DND-41 (cell line): ENCODE measurements around the gene TRPV6.

Experiments
- ATAC-seq: fragments of 200-7000 bp; cut with Tn5 transposase; 3 replicates; pipeline ENCODE4 v1.9.1; 2021; ENCODE audit warnings: low read depth; ENCODE audit not compliant: insufficient read depth
- DNase-seq: peaks from one replicate; pipeline ENCODE4 v3.0.0-alpha.2; 2020
- H2AFZ ChIP-seq: 2 replicates; pipeline ENCODE4 v1.6.0; 2012; ENCODE audit warnings: low read depth, low read length
- H3K27ac ChIP-seq: 2 replicates; pipeline ENCODE4 v1.5.1; 2012; ENCODE audit warnings: low read length, inconsistent platforms
- H3K27me3 ChIP-seq: fragments of 200-600 bp; sonication (generic); 2 replicates; pipeline ENCODE4 v1.6.0; 2012; ENCODE audit warnings: low read length, mild to moderate bottlenecking, inconsistent platforms; ENCODE audit not compliant: insufficient read depth, poor library complexity
- H3K36me3 ChIP-seq: 2 replicates; pipeline ENCODE4 v1.5.1; 2012; ENCODE audit warnings: low read length, inconsistent platforms; ENCODE audit not compliant: insufficient read depth
- H3K4me1 ChIP-seq: 2 replicates; pipeline ENCODE4 v1.5.1; 2012; ENCODE audit warnings: mild to moderate bottlenecking, low read length; ENCODE audit not compliant: insufficient read depth
- H3K4me2 ChIP-seq: 2 replicates; pipeline ENCODE4 v1.6.0; 2012; ENCODE audit warnings: mild to moderate bottlenecking, moderate library complexity, low read length, inconsistent platforms; ENCODE audit not compliant: insufficient read depth
- H3K4me3 ChIP-seq, 2 experiments: fragments of 200-600 bp in 1 of 2; shearing (Covaris generic) in 1 of 2; 2 replicates each; pipeline ENCODE4 v1.5.1; 2012 to 2016; ENCODE audit warnings: inconsistent platforms in 2 of 2, low read length in 2 of 2, mild to moderate bottlenecking in 2 of 2, low read depth in 1 of 2, moderate library complexity in 1 of 2
- H3K79me2 ChIP-seq: 2 replicates; pipeline ENCODE4 v1.6.0; 2012; ENCODE audit warnings: low read length, inconsistent platforms; ENCODE audit not compliant: insufficient read depth
- H3K9ac ChIP-seq: 2 replicates; pipeline ENCODE4 v1.6.0; 2012; ENCODE audit warnings: low read depth, mild to moderate bottlenecking, inconsistent platforms, low read length, moderate library complexity
- H3K9me3 ChIP-seq: 2 replicates; pipeline ENCODE4 v1.5.1; 2012; ENCODE audit warnings: low read length, moderate library complexity, mild to moderate bottlenecking, inconsistent platforms; ENCODE audit not compliant: insufficient read depth, severe bottlenecking
- H4K20me1 ChIP-seq: 2 replicates; pipeline ENCODE4 v1.6.0; 2012; ENCODE audit warnings: low read length; ENCODE audit not compliant: insufficient read depth
- CTCF ChIP-seq: IDR thresholded peaks from 2 replicates; pipeline ENCODE4 v1.5.1; 2012; ENCODE audit warnings: borderline replicate concordance, low read length, moderate library complexity, mild to moderate bottlenecking; ENCODE audit not compliant: poor library complexity, severe bottlenecking; ENCODE audit errors: extremely low read depth
- EZH2 ChIP-seq: IDR thresholded peaks from 3 replicates; pipeline ENCODE4 v1.6.1; 2012; ENCODE audit warnings: borderline replicate concordance, low read depth, mild to moderate bottlenecking, moderate library complexity, low read length, inconsistent platforms; ENCODE audit not compliant: severe bottlenecking

Gene TRPV6

GRCh38 chr7:142873281-142873784, 12.2 kb downstream of the TRPV6 start:
- Histone ChIP-seq H3K4me2 (no peak overlapping the region), H4K20me1 (no peaks in the 10 kb centered on the region), H3K9ac (no peak overlapping the region), H3K9me3 (no peaks in the 10 kb centered on the region), H3K27me3 (no peaks in the 10 kb centered on the region), H3K36me3 (peaks cover 54% of the 10 kb centered on the region), H3K4me3 (no peak overlapping the region), H3K27ac (no peak overlapping the region), H3K4me1 (no peaks in the 10 kb centered on the region), H3K79me2 (no peaks in the 10 kb centered on the region), H2AFZ (no peak overlapping the region)
- DNase-seq (peak; percentile 54), ATAC-seq (peak; percentile 52)
- TF ChIP-seq EZH2: no peak
- TF ChIP-seq CTCF: peak; percentile 74

GRCh38 chr7:142872106-142872675, 13.4 kb downstream of the TRPV6 start:
- TF ChIP-seq CTCF: no peak
- ATAC-seq (no peak), DNase-seq (no peak)
- Histone ChIP-seq H3K27me3 (no peaks in the 10 kb centered on the region), H3K4me3 (no peak overlapping the region), H3K27ac (no peak overlapping the region), H3K4me2 (no peak overlapping the region), H3K36me3 (peaks cover 65% of the 10 kb centered on the region), H3K79me2 (no peaks in the 10 kb centered on the region), H2AFZ (no peak overlapping the region), H3K9me3 (no peaks in the 10 kb centered on the region), H4K20me1 (no peaks in the 10 kb centered on the region), H3K9ac (no peak overlapping the region), H3K4me1 (no peaks in the 10 kb centered on the region)

- TF ChIP-seq CTCF: no peak
- TF ChIP-seq EZH2: no peak
- no peak overlapping the region for H2AFZ ChIP-seq
- no peaks in the 10 kb centered on the region for H3K79me2 ChIP-seq
- H3K4me1 ChIP-seq: no peaks in the 10 kb centered on the region
- H3K9ac ChIP-seq: no peak overlapping the region
- no peak for ATAC-seq
- no peaks in the 10 kb centered on the region for H3K27me3 ChIP-seq
- no peak overlapping the region for H3K4me3 ChIP-seq
- no peak for DNase-seq
- H4K20me1 ChIP-seq: peaks cover 2% of the 10 kb centered on the region; the same call in 1 of the 2 replicates
- no peak overlapping the region for H3K27ac ChIP-seq
- H3K4me2 ChIP-seq: no peak overlapping the region
- no peaks in the 10 kb centered on the region for H3K9me3 ChIP-seq
- H3K36me3 ChIP-seq: peaks cover 72% of the 10 kb centered on the region
Measured at GRCh38 chr7:142871260-142872105, 14.1 kb downstream of the TRPV6 start.
